Esophagus squamous epithelium (tissue), 5 donors: ENCODE results near the gene RXFP4. TPM values are rescaled to one million over a fixed set of nuclear protein-coding genes. Genes with fewer than 3 reads are reported as not detected.

Source experiments
- DNase-seq: peaks from one replicate; lab custom pipeline; 2025; lab: John Stamatoyannopoulos, UW
- H3K27ac ChIP-seq, 4 donors: fragments of 200-600 bp; sonication (generic); one replicate each; pipeline ENCODE4 v1.5.1; 2016 to 2019; ENCODE audit warnings: mild to moderate bottlenecking in 1 of 4
- H3K27me3 ChIP-seq, 4 donors: fragments of 200-600 bp; sonication (generic); 1 replicate in 3 of 4; 2 replicates in 1 of 4; pipeline versions ENCODE4 v1.5.1 to v1.6.0; 2017 to 2021; ENCODE audit warnings: antibody characterized with exemption in 1 of 4
- H3K36me3 ChIP-seq, 3 donors: fragments of 200-600 bp; sonication (generic); one replicate each; pipeline ENCODE4 v1.5.1; 2016 to 2019
- H3K4me1 ChIP-seq, 3 donors: fragments of 200-600 bp; sonication (generic); one replicate each; pipeline ENCODE4 v1.5.1; 2017 to 2019
- H3K4me3 ChIP-seq, 4 donors: fragments of 200-600 bp; sonication (generic); 1 replicate in 3 of 4; 2 replicates in 1 of 4; pipeline ENCODE4 v1.5.1; 2016 to 2019; ENCODE audit warnings: mild to moderate bottlenecking in 2 of 4, moderate library complexity in 1 of 4
- H3K9me3 ChIP-seq, 3 donors: fragments of 200-600 bp; sonication (generic); one replicate each; pipeline ENCODE4 v1.5.1; 2016 to 2019
- POLR2A ChIP-seq, 4 donors: fragments of 450-650 bp; IDR thresholded peaks; one replicate each; pipeline ENCODE4 v1.6.1; 2017; ENCODE audit warnings: antibody characterized with exemption in 4 of 4, mild to moderate bottlenecking in 4 of 4, moderate library complexity in 3 of 4
- WGBS, 2 donors: methylation state at CpG; one replicate each; pipeline ENCODE4 v1.1.5; 2018; 5-methylcytosine and 5-hydroxymethylcytosine counted together
- intact Hi-C: fragments of 100-400 bp; cut with DNase I; formaldehyde crosslinking; loops from one replicate; pipeline ENCODE4 v1.15.0; 2022
- total RNA-seq, 4 donors: library from RNA; depleted of rRNA; stranded (reverse); fragments of >200 nt; gene quantifications; one replicate each; pipeline ENCODE4 v1.1.0, GENCODE V29; 2016
- TF ChIP-seq, protein P1 (sequence below), 6 experiments: fragments of 450-650 bp in 4 of 6; fragments of 200-600 bp in 2 of 6; sonication (generic) in 2 of 6; IDR thresholded peaks; one replicate each; pipeline ENCODE4 v1.5.1; 2016 to 2019; ENCODE audit warnings: antibody characterized with exemption in 6 of 6, mild to moderate bottlenecking in 4 of 6, moderate library complexity in 4 of 6
- donor health status: DM: yes; HTN: yes; CAD: no.

The RXFP4 gene
- total RNA-seq, 4 donors from 2014 or later, result not detected

DNA sequence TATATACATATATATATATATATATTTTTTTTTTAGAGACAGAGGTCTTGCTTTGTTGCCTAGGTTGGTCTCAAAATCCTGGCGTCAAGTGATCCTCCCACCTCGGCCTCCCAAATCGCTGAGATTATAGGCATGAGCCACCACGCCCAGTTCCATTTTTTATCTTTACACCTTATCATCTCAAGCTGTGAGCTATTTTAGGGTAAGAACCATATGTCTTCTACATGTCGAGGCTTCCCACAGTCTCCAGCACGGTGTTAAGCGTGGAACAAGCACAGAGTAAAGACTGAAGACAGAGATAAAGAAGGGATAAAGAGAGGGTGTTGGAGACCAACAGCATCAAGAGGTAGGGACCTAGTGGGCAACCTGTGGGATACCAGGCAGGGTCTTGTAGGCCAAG, 22.8 kb downstream of the RXFP4 start:
- no peak for DNase-seq
- no peak overlapping the region for H3K4me3 ChIP-seq
- no peak overlapping the region for H3K27ac ChIP-seq
- H3K27me3 ChIP-seq, result no peaks in the 10 kb centered on the region
- peaks cover 26 to 60% (median 49%) of the 10 kb centered on the region in 3 donors for H3K4me1 ChIP-seq
- WGBS, 2 donors, result 83 to 86% methylated on average over 5 to 7 of the region's 7 CpGs
- no peaks in the 10 kb centered on the region for H3K9me3 ChIP-seq
- intact Hi-C loops, result no loop called here
- H3K36me3 ChIP-seq, result peaks cover 40 to 99% (median 57%) of the 10 kb centered on the region in 3 donors
- TF ChIP-seq POLR2A (IDR thresholded peaks at IDR 0.05), result no peak
- TF ChIP-seq, protein P1, sequence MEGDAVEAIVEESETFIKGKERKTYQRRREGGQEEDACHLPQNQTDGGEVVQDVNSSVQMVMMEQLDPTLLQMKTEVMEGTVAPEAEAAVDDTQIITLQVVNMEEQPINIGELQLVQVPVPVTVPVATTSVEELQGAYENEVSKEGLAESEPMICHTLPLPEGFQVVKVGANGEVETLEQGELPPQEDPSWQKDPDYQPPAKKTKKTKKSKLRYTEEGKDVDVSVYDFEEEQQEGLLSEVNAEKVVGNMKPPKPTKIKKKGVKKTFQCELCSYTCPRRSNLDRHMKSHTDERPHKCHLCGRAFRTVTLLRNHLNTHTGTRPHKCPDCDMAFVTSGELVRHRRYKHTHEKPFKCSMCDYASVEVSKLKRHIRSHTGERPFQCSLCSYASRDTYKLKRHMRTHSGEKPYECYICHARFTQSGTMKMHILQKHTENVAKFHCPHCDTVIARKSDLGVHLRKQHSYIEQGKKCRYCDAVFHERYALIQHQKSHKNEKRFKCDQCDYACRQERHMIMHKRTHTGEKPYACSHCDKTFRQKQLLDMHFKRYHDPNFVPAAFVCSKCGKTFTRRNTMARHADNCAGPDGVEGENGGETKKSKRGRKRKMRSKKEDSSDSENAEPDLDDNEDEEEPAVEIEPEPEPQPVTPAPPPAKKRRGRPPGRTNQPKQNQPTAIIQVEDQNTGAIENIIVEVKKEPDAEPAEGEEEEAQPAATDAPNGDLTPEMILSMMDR (IDR thresholded peaks at IDR 0.05), result no peak

DNA sequence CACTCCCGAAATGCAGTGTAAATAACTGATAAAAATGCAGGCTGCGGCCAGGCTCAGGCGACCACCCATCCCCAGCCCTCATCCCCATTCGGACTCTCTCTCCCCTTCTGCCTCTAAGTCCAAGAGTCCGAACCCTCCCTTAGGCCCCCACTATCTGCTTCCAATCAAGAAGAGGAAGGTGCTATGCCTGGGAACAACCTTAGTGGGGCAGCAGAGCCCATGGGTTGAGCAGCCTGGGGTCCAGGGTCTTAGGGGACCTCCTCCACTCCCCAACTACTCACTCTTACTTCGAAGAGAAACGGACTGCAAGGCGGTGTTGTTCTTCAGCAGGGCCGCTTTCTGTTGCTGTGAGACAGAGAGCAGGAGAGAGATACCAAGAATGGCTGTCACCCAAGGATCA, 24.7 kb downstream of the RXFP4 start:
- DNase-seq, result no peak
- Histone ChIP-seq H3K4me1 (peaks cover 43 to 69% (median 68%) of the 10 kb centered on the region in 3 donors), H3K27me3 (no peaks in the 10 kb centered on the region), H3K4me3 (no peak overlapping the region), H3K36me3 (peaks cover 25 to 90% (median 40%) of the 10 kb centered on the region in 3 donors), H3K9me3 (no peaks in the 10 kb centered on the region), H3K27ac (peak overlapping the region in 3 of 4 donors; percentile 73 to 98 (median 88))
- intact Hi-C loops, result no loop called here
- TF ChIP-seq, protein P1 (IDR thresholded peaks at IDR 0.05), result no peak
- no peak for TF ChIP-seq POLR2A (IDR thresholded peaks at IDR 0.05)
- WGBS, 2 donors, result 65 to 87% methylated on average over 4 to 6 of the region's 9 CpGs

DNA sequence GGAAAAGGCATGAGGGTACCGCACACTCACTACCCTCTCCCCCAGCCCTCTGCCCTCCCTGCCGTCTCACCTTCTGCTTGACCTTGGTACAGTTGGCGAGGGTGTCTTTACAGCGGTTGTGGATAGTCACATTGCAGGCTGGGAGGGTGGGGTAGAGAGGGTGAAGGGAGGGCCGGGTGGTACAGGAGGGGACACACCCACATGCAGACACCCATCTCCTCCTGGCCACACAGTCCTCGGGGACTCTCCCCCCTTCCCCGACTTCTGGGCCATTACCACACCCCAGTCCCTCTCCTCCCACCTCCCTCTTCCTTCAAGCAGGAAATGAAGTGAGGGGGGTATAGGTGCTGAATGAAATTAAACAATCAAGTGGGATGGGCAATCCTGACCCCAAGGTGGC, 25.3 kb downstream of the RXFP4 start:
- Histone ChIP-seq H3K4me1 (peaks cover 49 to 71% (median 69%) of the 10 kb centered on the region in 3 donors), H3K36me3 (peaks cover 25 to 83% (median 34%) of the 10 kb centered on the region in 3 donors), H3K4me3 (no peak overlapping the region), H3K27me3 (no peaks in the 10 kb centered on the region), H3K27ac (peak overlapping the region; percentile 44 to 98 (median 80)), H3K9me3 (no peaks in the 10 kb centered on the region)
- WGBS, 2 donors, result 62 to 78% methylated on average over 2 to 7 of the region's 7 CpGs
- intact Hi-C loops, result no loop called here
- TF ChIP-seq POLR2A (IDR thresholded peaks at IDR 0.05), result no peak
- TF ChIP-seq, protein P1 (IDR thresholded peaks at IDR 0.05), result no peak
- DNase-seq, result no peak

DNA sequence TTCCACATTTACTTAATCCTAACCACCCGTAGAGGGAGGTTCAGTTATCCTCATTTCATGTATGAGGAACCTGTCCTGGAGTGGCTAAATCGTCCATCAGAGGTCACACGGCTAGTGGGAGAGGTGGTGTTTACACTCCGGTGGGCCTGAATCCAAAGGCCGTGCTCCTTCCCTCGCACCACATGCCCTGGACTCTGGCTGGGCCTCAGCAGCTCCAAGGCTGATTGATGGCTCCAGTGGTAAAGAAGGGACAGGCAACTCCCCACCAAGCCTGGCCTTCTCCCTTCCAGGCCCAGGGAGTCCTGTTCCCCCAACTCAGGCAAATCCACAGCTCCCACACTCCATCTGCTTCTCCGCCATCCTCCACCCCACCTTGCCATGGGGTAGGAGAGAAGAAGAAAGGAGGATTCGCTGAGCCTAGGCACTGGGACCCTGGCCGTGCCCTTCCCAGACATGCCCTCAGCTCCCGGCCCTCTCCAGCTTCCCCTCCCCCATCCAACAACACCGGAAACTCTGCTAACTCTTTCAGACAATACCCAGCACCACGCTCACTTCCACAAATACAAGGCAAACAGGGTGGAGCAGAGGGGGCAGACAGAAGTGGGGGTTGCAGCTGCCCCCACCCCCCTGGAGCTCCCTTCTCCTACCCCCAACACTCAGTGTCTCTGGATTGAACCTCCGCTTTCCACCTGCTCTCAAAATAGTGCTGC, 26.1 kb downstream of the RXFP4 start:
- no peak for DNase-seq
- TF ChIP-seq, protein P1 (IDR thresholded peaks at IDR 0.05), result no peak
- no peak for TF ChIP-seq POLR2A (IDR thresholded peaks at IDR 0.05)

DNA sequence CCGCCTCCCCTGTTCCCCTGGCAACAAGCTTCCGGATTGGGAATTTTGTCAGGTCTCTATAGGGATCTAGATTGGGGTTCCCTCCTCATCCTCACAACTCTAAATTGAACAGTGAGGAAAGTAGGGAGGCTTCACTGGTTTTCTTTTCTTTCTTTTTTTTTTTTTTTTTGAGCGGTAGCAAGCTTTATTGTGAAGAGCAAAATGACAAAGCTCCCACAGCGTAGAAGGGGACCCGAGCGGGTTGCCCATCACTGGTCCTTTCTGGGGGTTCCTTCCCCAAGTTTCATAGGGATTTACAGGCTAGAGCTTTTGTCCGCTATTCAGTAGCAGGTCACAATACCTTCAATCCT, 26.6 kb downstream of the RXFP4 start:
- TF ChIP-seq, protein P1 (IDR thresholded peaks at IDR 0.05), result no peak
- TF ChIP-seq POLR2A (IDR thresholded peaks at IDR 0.05), result no peak
- intact Hi-C loops, result no loop called here
- no peaks in the 10 kb centered on the region for H3K27me3 ChIP-seq
- H3K9me3 ChIP-seq, result no peaks in the 10 kb centered on the region
- H3K4me1 ChIP-seq, result peaks cover 55 to 72% (median 69%) of the 10 kb centered on the region in 3 donors
- H3K36me3 ChIP-seq, result peaks cover 21 to 71% (median 23%) of the 10 kb centered on the region in 3 donors
- peak overlapping the region; percentile 44 to 98 (median 80) for H3K27ac ChIP-seq
- no peak for DNase-seq
- WGBS, 2 donors, result 56 to 71% methylated on average over 6 to 7 of the region's 7 CpGs
- H3K4me3 ChIP-seq, result peak overlapping the region in 1 of 4 donors; percentile 42

More for the DNA sequence above, 26.1 kb downstream of the RXFP4 start:
- H3K4me3 ChIP-seq, result peak overlapping the region in 1 of 4 donors; percentile 42
- H3K4me1 ChIP-seq, result peaks cover 56 to 72% (median 69%) of the 10 kb centered on the region in 3 donors
- 48 to 65% methylated on average over 8 to 13 of the region's 13 CpGs for WGBS, 2 donors
- H3K27ac ChIP-seq, result peak overlapping the region; percentile 44 to 98 (median 80)
- H3K27me3 ChIP-seq, result no peaks in the 10 kb centered on the region
- peaks cover 25 to 76% (median 28%) of the 10 kb centered on the region in 3 donors for H3K36me3 ChIP-seq
- no peaks in the 10 kb centered on the region for H3K9me3 ChIP-seq
- intact Hi-C loops, result no loop called here
